ENCODE data around the gene EBF3.

DNA sequence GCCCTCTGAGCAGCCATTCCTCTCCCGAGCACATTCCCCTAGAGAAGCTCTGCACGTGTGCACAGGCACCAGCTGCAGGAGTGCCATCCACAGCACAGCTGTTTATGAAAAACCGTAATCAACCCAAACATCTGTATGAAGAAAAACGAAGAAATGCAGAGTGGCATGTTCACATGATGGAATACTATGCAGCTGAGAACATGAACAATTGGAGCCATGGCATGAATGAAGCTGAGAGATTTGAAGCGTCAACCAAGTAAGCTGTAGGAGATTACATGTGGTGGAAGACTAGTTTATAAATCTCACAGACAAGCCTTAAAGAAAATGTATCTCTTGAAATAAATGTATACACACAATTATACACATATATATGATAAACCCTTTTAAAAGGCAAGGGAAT lies 176.5 kb downstream of the EBF3 start:
- TF ChIP-seq, protein P1, sequence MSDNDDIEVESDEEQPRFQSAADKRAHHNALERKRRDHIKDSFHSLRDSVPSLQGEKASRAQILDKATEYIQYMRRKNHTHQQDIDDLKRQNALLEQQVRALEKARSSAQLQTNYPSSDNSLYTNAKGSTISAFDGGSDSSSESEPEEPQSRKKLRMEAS (IDR thresholded peaks at IDR 0.05; ENCODE audit: insufficient read depth, insufficient read length) = no peak
- no peak for TF ChIP-seq JUN (IDR thresholded peaks at IDR 0.05; ENCODE audit: borderline replicate concordance, insufficient read depth, insufficient read length, low read depth)
- no peak for TF ChIP-seq EZH2 (IDR thresholded peaks at IDR 0.05; ENCODE audit: borderline replicate concordance, low read depth, low read length, severe bottlenecking)
- TF ChIP-seq, protein P2, sequence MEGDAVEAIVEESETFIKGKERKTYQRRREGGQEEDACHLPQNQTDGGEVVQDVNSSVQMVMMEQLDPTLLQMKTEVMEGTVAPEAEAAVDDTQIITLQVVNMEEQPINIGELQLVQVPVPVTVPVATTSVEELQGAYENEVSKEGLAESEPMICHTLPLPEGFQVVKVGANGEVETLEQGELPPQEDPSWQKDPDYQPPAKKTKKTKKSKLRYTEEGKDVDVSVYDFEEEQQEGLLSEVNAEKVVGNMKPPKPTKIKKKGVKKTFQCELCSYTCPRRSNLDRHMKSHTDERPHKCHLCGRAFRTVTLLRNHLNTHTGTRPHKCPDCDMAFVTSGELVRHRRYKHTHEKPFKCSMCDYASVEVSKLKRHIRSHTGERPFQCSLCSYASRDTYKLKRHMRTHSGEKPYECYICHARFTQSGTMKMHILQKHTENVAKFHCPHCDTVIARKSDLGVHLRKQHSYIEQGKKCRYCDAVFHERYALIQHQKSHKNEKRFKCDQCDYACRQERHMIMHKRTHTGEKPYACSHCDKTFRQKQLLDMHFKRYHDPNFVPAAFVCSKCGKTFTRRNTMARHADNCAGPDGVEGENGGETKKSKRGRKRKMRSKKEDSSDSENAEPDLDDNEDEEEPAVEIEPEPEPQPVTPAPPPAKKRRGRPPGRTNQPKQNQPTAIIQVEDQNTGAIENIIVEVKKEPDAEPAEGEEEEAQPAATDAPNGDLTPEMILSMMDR (IDR thresholded peaks at IDR 0.05; ENCODE audit: extremely low read depth in 1 of 2, insufficient read depth in 1 of 2, low read depth in 1 of 2, low read length in 2 of 2) = no peak
